Astrocyte of the cerebellum (primary cell): ENCODE data around the gene LCE2D.
A peak's percentile ranks its signal among the peaks of the same experiment; 100 is the strongest.

Experiments
- DNase-seq: peaks from one replicate; pipeline ENCODE4 v3.0.0-alpha.2; 2011; ENCODE audit warnings: low read depth
- H3K4me3 ChIP-seq: 2 replicates; pipeline ENCODE4 v1.5.1; 2011; ENCODE audit warnings: mild to moderate bottlenecking, low read depth, low read length, moderate library complexity
- in situ Hi-C: cut with HindIII; loops from 2 replicates; pipeline ENCODE4 v1.10.0; 2017; ENCODE audit warnings: low sequenced_read_pairs
- TF ChIP-seq, protein P1 (sequence below): IDR thresholded peaks from 2 replicates; pipeline ENCODE4 v1.5.1; 2012; ENCODE audit warnings: low read length, low read depth, moderate library complexity, mild to moderate bottlenecking; ENCODE audit errors: missing control alignments

Gene LCE2D

DNA sequence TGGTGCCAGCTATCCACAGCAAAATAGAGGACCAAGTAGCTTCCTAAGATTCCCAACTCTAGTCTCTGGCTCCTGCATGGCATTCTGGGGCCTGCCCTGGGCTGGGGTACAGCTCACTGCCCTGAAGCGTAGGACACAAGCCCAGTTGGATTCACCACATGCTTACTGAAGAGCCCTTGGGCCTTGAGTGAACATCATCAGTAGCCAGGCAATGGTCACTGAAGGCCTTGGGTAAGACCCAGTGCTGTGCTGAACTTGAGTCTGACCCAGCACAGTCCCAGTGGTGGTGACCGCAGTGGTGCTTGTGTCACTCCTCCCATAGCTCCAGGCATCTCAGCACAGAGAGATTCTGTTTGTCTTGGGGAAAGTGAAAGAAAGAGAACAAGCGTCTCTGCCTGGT, 32.6 kb upstream of the LCE2D start:
- TF ChIP-seq, protein P1, sequence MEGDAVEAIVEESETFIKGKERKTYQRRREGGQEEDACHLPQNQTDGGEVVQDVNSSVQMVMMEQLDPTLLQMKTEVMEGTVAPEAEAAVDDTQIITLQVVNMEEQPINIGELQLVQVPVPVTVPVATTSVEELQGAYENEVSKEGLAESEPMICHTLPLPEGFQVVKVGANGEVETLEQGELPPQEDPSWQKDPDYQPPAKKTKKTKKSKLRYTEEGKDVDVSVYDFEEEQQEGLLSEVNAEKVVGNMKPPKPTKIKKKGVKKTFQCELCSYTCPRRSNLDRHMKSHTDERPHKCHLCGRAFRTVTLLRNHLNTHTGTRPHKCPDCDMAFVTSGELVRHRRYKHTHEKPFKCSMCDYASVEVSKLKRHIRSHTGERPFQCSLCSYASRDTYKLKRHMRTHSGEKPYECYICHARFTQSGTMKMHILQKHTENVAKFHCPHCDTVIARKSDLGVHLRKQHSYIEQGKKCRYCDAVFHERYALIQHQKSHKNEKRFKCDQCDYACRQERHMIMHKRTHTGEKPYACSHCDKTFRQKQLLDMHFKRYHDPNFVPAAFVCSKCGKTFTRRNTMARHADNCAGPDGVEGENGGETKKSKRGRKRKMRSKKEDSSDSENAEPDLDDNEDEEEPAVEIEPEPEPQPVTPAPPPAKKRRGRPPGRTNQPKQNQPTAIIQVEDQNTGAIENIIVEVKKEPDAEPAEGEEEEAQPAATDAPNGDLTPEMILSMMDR = no peak
- in situ Hi-C loops = no loop called here
- no peak for DNase-seq
- no peak overlapping the region for H3K4me3 ChIP-seq

GRCh38 chr1:152640351-152640750, 22.8 kb upstream of the LCE2D start:
- in situ Hi-C loops = no loop called here

GRCh38 chr1:152643945-152644344, 19.2 kb upstream of the LCE2D start:
- TF ChIP-seq, protein P1 = no peak
- in situ Hi-C loops = no loop called here
- DNase-seq = no peak
- H3K4me3 ChIP-seq = no peak overlapping the region

More at GRCh38 chr1:152640351-152640750, 22.8 kb upstream of the LCE2D start:
- TF ChIP-seq, protein P1 = no peak
- DNase-seq = no peak
- H3K4me3 ChIP-seq = no peak overlapping the region

- no peak for DNase-seq
- TF ChIP-seq, protein P1 = no peak
- in situ Hi-C loops = no loop called here
- no peak overlapping the region for H3K4me3 ChIP-seq
These were observed 18.0 kb upstream of the LCE2D start for GRCh38 chr1:152645146-152645545.

DNA sequence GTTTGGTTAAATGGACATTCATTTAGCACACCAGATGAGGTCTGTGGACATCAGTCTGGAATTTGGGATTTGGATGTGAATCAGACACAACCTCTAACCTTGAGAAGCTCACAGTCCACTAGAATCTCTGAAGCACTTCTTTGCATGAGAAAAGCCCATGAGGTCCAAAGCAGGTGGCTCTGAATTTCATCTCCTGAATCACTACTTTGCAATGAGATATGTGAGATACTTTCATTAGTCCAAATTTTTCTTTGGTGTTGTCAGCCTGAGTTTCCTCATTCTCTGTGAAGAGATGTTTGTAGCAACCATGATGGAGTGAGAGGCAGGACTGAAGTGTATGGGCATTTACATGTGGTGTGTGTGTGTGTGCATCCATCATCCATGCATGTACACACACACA, 16.5 kb upstream of the LCE2D start:
- H3K4me3 ChIP-seq = no peak overlapping the region
- TF ChIP-seq, protein P1 = no peak
- in situ Hi-C loops = no loop called here
- DNase-seq = no peak

DNA sequence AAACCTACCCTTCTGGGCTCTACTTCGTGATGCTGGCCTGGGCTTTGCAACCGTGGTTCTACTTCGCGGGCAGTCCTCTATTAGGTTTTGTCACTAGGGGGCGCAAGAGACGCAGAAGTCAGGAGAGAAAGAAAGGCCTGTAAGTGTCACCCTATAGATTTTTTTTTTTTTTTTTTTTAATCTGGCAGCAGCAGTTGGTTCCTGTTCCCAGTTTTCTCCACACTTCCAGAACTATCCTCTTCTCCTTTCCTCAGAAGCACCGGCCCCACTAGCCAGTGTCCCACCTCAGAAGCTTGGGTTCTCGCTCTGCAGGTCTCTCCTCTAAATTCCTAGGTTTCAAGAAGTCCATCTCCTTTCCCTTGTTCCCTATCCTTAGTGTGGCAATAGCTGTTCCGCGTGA, 9.1 kb upstream of the LCE2D start:
- in situ Hi-C loops = no loop called here
- no peak overlapping the region for H3K4me3 ChIP-seq
- peak; percentile 8 for DNase-seq
- TF ChIP-seq, protein P1 = peak; percentile 72

GRCh38 chr1:152656459-152656858, 6.7 kb upstream of the LCE2D start:
- TF ChIP-seq, protein P1 = no peak
- DNase-seq = no peak
- in situ Hi-C loops = no loop called here
- H3K4me3 ChIP-seq = no peak overlapping the region
